Posterior vena cava (tissue), 2 donors: Measurements from ENCODE around the gene NCF4. TPM values are rescaled to one million over a fixed set of nuclear protein-coding genes. Genes with fewer than 3 reads are reported as not detected.

Source experiments
- DNase-seq: peaks from one replicate; pipeline ENCODE4 v3.0.0-alpha.2; 2020; ENCODE audit warnings: low spot score
- intact Hi-C, 2 donors: fragments of 100-400 bp; cut with DNase I; formaldehyde crosslinking; loops; one replicate each; pipeline versions ENCODE4 v1.14.1 to v1.14.2; 2022 to 2023
- total RNA-seq, 2 donors: library from RNA; stranded (reverse); fragmentation: NEBNext Ultra II Directional; extraction: Animal tissue kit (Norgen Biotek cat#: 25700); gene quantifications; one replicate each; pipeline ENCODE4 v1.2.1, GENCODE V29; 2021
- donor health status: DM: yes; HTN: yes; CAD: no.
- donor health status: DM: yes; HTN: yes; CAD: no.

Gene NCF4
- total RNA-seq, 2 donors from 2014 or later = 16.5 to 21.6 TPM

DNA sequence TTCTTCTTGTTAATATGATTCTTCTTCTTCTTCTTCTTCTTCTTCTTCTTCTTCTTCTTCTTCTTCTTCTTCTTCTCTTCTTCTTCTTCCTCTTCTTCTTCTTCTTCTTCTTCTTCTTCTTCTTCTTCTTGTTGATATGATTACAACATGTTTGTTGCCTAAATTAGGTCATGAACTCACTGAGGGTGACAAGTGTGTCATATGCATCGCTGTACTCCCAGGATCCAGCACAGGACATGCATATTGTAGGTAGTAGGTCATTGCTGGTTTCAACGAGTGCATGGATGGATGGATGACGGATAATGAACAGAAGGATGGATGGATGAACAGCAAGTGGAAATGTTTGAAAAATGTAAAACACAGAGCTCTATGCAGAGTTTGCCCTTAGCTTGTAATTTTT, 29.1 kb upstream of the NCF4 start:
- no peak for DNase-seq
- intact Hi-C loops = no loop called here

DNA sequence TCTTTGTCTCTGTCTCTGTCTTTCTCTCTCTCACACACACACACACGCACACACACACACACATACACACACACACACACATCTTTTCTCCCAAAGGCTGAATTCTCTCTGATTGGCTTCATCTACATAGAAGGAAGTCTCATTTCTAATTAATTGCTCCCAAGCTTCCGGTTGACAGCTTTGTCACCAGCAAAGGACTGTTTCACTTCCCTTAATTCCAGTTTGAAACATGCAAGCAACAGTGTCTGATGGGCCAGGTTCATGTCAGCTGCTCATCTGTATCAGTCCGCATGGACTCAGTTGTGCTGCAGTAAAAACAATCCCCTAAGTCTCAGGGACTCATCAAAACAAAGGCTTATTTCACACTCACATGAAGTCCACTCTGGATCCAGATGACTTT, 27.7 kb upstream of the NCF4 start:
- intact Hi-C loops = no loop called here
- DNase-seq = no peak

GRCh38 chr22:36835903-36836302, 24.9 kb upstream of the NCF4 start:
- intact Hi-C loops = no loop called here
- no peak for DNase-seq

- intact Hi-C loops = no loop called here
- no peak for DNase-seq
These were observed 22.4 kb upstream of the NCF4 start for GRCh38 chr22:36838119-36839030.

DNA sequence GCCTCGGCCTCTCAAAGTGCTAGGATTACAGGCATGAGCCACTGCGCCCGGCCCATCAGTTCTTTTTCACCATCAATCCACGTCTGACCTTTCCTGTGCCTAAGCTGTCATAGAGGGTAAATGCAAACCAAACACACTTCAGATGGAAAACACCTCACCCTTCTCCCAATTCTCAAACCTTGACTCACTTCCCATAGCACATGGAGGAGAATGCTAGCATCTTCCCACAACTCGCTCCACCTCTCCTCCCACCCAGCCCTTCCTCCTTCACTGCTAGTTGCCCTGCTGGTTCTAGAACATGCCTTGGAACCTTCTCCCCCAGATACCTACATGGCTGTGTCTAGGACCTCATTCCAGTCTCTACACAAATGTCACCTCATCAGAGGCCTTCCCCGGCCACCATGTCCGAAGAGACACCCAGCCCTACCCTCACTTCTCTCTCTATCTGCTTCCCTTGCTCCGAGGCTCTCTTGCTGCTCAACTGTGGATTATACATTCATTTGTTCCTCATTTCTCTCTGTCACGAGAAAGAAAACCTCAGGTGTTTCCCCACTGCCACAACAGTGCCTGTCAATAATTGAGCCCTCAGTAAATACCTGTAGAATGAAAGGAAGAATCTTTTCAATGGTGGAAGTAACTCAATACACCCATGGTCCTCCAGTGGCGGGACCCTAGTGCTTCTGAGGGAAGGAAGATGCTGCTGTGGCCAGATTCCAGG, 21.3 kb upstream of the NCF4 start:
- DNase-seq = no peak
- intact Hi-C loops = no loop called here

DNA sequence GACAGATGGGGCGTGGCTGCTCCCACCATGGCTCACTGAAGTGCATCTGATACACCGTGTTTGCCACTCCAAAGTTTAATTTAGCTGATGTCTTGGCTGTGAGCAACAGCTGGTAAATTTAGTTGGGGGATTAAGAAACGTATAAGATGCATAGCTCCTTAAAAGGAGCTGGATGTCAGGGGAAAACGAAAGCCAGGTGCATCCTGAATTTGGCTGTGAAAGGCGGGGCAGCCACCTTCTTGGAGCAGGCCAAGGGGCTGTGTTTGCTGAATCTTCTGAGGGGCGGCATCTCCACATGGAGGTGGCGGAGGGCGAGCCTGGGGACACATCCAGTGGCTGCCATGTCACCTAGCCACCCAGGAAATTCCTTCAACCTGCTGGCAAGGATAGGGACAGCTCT, 20.7 kb upstream of the NCF4 start:
- DNase-seq = no peak
- intact Hi-C loops = no loop called here

GRCh38 chr22:36846271-36846670, 14.5 kb upstream of the NCF4 start:
- intact Hi-C loops = no loop called here
- DNase-seq = no peak

- DNase-seq = no peak
- intact Hi-C loops = no loop called here
These were observed 13.9 kb upstream of the NCF4 start for GRCh38 chr22:36846949-36847348.

GRCh38 chr22:36850056-36850455, 10.8 kb upstream of the NCF4 start:
- DNase-seq = no peak
- intact Hi-C loops = no loop called here

DNA sequence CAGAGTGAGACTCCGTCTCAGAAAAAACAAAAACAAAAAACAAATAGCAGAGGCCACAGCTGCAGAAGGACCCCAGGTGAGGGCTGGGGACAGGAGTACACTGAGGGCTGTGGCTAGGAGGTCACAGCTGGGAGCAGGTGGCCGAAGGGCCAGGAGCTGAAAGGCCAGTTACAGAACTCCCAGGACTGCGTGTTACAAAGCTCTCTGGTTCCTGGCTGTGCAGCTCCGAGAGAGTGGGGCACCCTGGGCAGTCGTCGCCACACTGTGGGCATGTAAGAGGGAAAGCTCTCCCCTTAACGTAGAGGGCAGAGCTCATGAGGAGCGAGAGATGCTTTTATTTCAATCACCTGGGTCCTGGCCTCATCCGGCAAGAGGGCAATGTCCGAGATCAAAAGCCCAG, 10.1 kb upstream of the NCF4 start:
- no peak for DNase-seq
- intact Hi-C loops = no loop called here

DNA sequence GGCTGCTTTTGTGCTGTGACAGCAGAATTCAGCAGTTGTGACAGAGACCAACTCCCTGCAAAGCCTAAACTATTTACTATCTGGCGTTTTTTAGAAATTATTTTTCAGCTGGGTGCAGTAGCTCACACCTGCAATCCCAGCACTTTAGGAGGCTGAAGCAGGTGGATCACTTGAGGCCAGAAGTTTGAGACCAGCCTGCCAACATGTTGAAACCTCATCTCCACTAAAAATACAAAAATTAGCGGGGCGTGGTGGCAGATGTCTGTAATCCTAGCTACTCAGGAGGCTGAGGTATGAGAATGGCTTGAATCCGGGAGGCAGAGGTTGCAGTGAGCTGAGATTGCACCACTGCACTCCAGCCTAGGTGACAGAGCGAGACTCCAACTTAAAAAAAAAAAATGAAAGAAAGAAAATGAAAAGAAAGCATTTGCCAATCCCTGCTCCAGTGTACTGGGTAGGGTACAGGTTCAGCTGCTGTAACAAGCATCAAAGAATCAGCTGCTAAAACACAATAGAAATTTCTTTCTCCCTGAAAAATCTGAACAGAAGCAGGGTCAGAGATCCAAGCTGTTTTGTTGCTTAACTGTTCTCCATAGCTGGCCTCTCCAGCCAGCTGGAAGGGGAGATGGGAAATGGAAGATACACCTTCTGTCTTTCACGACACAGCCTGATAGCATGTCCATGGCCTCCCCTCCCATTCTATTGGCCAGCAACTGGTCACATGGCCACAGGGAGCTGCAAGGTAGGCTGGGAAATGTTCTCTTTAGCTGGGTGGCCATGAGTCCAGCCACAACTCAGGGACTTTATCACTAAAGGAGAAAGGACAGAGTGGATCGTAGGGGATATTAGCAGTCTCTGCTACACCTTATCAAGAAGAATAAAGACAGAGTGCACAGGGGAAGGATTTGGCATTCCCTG, 8.5 kb upstream of the NCF4 start:
- intact Hi-C loops = no loop called here
- no peak for DNase-seq

GRCh38 chr22:36853407-36854099, 7.3 kb upstream of the NCF4 start:
- DNase-seq = peak; percentile 95
- intact Hi-C loops = no loop called here

- no peak for DNase-seq
- intact Hi-C loops = loop anchor here (5.0 kb wide), 1 partner anchor 308 kb away; no protein-coding TSS in a partner anchor
These were observed 5.3 kb upstream of the NCF4 start for GRCh38 chr22:36855478-36855877.

DNA sequence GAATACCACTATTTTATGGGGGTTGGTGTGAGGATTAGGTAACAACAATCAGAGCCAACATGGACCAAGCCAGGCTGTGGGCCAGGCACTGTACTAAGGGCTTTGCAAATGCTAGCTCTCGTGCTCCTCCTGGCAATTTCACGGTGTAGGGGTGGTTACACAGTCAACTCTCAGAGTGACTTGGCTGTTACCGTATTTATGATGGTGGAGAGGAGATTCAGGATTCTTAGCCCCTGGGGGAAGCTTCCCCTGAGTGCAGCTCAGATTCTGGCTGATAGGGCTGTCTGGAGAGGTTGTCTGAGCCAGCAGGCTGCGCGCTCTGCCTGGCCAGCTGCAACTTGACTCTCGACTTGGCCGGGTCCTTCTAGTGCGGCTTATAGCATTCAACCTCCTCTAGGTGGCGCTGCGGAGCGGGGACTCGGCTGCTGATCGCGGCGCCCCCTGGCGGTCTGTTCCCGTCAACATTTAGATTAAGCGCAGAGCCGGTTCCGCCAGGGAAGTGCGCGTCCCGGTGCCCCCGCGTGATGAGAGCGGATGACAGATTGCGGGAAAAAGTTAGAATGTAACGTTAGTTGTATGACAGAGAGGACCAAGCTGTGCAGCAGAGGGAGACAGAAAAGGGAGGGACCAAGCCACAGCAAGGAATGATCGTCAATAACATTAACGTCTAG, 4.5 kb upstream of the NCF4 start:
- intact Hi-C loops = loop anchor here (5.0 kb wide), 1 partner anchor 309 kb away; no protein-coding TSS in a partner anchor

DNA sequence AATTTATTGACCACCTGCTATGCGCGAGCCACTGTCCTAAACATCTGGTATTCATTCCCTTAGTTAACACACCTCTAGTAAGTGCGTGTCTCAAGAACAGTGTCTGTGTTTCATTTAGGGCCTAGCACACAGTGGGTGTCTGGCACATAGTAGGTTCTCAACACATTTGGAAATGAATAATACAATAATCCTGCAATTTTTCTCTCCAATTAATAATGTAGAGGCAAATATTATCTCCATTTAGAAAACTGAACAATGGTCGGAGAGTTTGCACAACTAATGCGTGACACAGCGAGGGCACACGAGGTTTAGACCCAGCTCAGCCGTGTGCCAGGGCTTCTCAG, 4.0 kb upstream of the NCF4 start:
- DNase-seq = no peak
- intact Hi-C loops = loop anchor here (5.0 kb wide), 1 partner anchor 309 kb away; no protein-coding TSS in a partner anchor

More for the DNA sequence above, 4.5 kb upstream of the NCF4 start:
- DNase-seq = peak; percentile 98

- DNase-seq = no peak
- intact Hi-C loops = loop anchor here (5.0 kb wide), 1 partner anchor 311 kb away; no protein-coding TSS in a partner anchor
These were observed 2.6 kb upstream of the NCF4 start for GRCh38 chr22:36858156-36858555.

DNA sequence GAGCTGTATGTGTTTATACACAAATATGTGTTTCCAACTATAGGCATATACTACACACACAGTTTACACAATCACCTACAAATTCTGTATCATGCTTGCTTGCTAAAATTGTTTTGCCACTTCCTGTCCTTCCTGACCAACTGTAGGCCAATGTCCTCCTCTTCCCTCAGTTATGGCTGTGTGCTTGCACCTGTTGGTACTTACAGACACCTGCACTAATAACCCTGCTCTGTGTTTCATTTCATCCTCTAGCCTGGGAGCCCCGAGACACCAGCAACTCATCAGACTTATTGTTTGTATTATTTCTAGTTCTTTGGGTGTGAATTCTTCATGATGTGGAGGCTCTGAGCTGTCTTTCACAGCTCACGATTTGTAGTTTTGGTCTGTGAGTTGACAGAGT, 1.8 kb upstream of the NCF4 start:
- DNase-seq = no peak
- intact Hi-C loops = loop anchor here (5.0 kb wide), 1 partner anchor 312 kb away; no protein-coding TSS in a partner anchor

DNA sequence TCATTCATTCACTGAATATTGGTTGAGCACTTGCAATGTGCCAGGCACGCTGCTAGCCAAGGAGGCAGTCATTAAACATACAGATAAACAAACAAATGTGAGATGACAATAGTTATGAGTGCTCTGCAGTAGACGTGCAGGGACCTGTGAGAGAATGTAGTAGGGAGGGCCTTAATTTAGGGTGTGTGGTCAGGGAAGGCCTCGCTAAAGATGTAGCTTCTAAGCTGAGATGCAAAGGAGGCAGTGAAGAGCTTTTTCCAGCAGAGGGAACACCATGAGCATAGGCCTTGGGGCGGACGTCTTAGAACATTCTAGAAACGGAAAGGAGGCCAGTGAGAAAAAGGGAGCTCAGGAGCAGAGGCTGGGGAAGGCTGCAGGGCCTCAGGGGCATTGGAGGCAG, 789 bp upstream of the NCF4 start:
- DNase-seq = no peak
- intact Hi-C loops = no loop called here
